Measurements from ENCODE around the gene WWC1. TPM values are rescaled to one million over a fixed set of nuclear protein-coding genes. Genes with fewer than 3 reads are reported as not detected.

Gene WWC1
- total and polyA plus RNA-seq, 9 of the 15 experiments (the other 6 are each of a cell fraction or from before 2014, with no cell fraction given) = under 0.01 to 0.54 (median 0.42) TPM; not detected in 6

GRCh38 chr5:168327019-168327421 is 35.6 kb downstream of the WWC1 start:
- Histone ChIP-seq H3K4me2 (ENCODE audit: insufficient read depth, low read length) (no peak overlapping the region), H3K36me3 (ENCODE audit: control insufficient read depth, insufficient read depth, low read length) (no peaks in the 10 kb centered on the region), H3K4me1 (replicated peaks in 1 of 2; ENCODE audit: control insufficient read depth in 2 of 2, insufficient read depth in 2 of 2, low read length in 2 of 2) (peaks cover 0 to 2% of the 10 kb centered on the region in 2 experiments; a peak in 1 of 5 replicates), H2AFZ (ENCODE audit: low read depth, low read length) (no peak overlapping the region), H3K9me1 (ENCODE audit: control insufficient read depth, insufficient read depth, low read length) (no peaks in the 10 kb centered on the region), H3K9ac (ENCODE audit: insufficient read depth in 1 of 2, low read depth in 2 of 2, low read length in 2 of 2) (no peak overlapping the region), H3K27ac (ENCODE audit: extremely low read depth, low read depth, low read length) (no peak overlapping the region), H3K27me3 (ENCODE audit: control insufficient read depth in 2 of 2, insufficient read depth in 2 of 2, low read length in 2 of 2) (peaks cover 0 to 12% of the 10 kb centered on the region in 2 experiments; a peak in 2 of 5 replicates), H4K20me1 (replicated peaks; ENCODE audit: control insufficient read depth, insufficient read depth, low read length) (no peaks in the 10 kb centered on the region), H3K79me2 (ENCODE audit: control insufficient read depth, insufficient read depth, low read length) (no peaks in the 10 kb centered on the region), H3K9me3 (replicated peaks; ENCODE audit: control insufficient read depth, insufficient read depth, low read depth, low read length) (no peaks in the 10 kb centered on the region), H3K4me3 (no peak overlapping the region)
- ATAC-seq (no peak), FAIRE-seq (no peak), DNase-seq (ENCODE audit: extremely low read depth in 1 of 4, low spot score in 3 of 4) (no peak)
- BruUV-seq (replicated peaks) = no TSS peak
- 0% methylated on average over 3 of the region's 3 CpGs for WGBS (ENCODE audit: insufficient coverage, low coverage, missing lambda C conversion rate)
- no peak for TF ChIP-seq REST (IDR thresholded peaks at IDR 0.05; ENCODE audit: borderline replicate concordance)
- no peak for TF ChIP-seq REST (CRISPR knock-in tag; IDR thresholded peaks at IDR 0.05; ENCODE audit: low read depth)
- TF ChIP-seq C11orf30 (IDR thresholded peaks at IDR 0.05; ENCODE audit: low read depth) = no peak
- no peak for TF ChIP-seq ZNF146 (CRISPR knock-in tag; IDR thresholded peaks at IDR 0.05; ENCODE audit: unreplicated experiment)
- no peak for TF ChIP-seq BRF2 (IDR thresholded peaks at IDR 0.05; ENCODE audit: borderline replicate concordance, insufficient read depth, insufficient read length)
- TF ChIP-seq CHCHD3 (CRISPR knock-in tag; IDR thresholded peaks at IDR 0.05) = no peak
- TF ChIP-seq ZZZ3 (IDR thresholded peaks at IDR 0.05) = no peak
- no peak for TF ChIP-seq PBX2 (CRISPR knock-in tag; IDR thresholded peaks at IDR 0.05; ENCODE audit: low read depth)
- TF ChIP-seq PBX2 (tag; conservative IDR thresholded peaks at IDR 0.05; ENCODE audit: low read depth) = no peak
- no peak for TF ChIP-seq ZNF511 (CRISPR knock-in tag; IDR thresholded peaks at IDR 0.05)
- in situ Hi-C loops (cut with MboI) = no loop called here
- ChIA-PET CTCF (ENCODE audit: low intra/inter-chr PET ratio) (no interaction called here), POLR2A (no interaction called here)
- intact Hi-C loops (cut with micrococcal nuclease) = no loop called here

Data from K562 (cell line).